HEK293 (cell line): ENCODE data around the gene XPO4.
"Not testable (repeated sequence)": the region's sequence is repeated elsewhere in the genome, so short reads cannot be mapped to it uniquely, and the experiment has no call there.

ENCODE experiments used
- CTCF ChIA-PET: fragments of 350-600 bp; formaldehyde crosslinking; extraction: SDS; loops from one replicate; lab custom pipeline; 2021; ENCODE audit warnings: antibody characterized with exemption; lab: Yijun Ruan, JAX
- POLR2A ChIA-PET: fragments of 300-600 bp; formaldehyde crosslinking; extraction: SDS; loops from one replicate; lab custom pipeline; 2020; ENCODE audit warnings: antibody characterized with exemption, inconsistent platforms; lab: Yijun Ruan, JAX
- H3K27ac ChIP-seq: fragments of 200-500 bp; sonication (Bioruptor generic); 2 replicates; pipeline ENCODE4 v1.5.1; 2014; ENCODE audit warnings: low read depth, low read length, control low read depth, inconsistent platforms; ENCODE audit errors: extremely low read depth
- H3K36me3 ChIP-seq, 2 experiments: fragments of 200-500 bp in 1 of 2; sonication (Bioruptor generic) in 1 of 2; 1 replicate in 1 of 2; 2 replicates in 1 of 2; pipeline ENCODE4 v1.5.1; 2014 to 2017; ENCODE audit warnings: inconsistent platforms in 2 of 2, low read length in 2 of 2; ENCODE audit not compliant: control insufficient read depth in 2 of 2, insufficient read depth in 1 of 2
- H3K4me1 ChIP-seq: fragments of 200-500 bp; sonication (Bioruptor generic); 2 replicates; pipeline ENCODE4 v1.5.1; 2014; ENCODE audit warnings: mild to moderate bottlenecking, low read length, inconsistent platforms; ENCODE audit not compliant: control insufficient read depth, insufficient read depth
- H3K4me3 ChIP-seq: 2 replicates; pipeline ENCODE4 v1.5.1; 2011; ENCODE audit warnings: low read depth, mild to moderate bottlenecking, control low read depth, low read length, moderate library complexity
- H3K9me3 ChIP-seq: fragments of 200-500 bp; sonication (Bioruptor generic); 2 replicates; pipeline ENCODE4 v1.5.1; 2014; ENCODE audit warnings: low read depth, low read length, inconsistent platforms; ENCODE audit not compliant: control insufficient read depth, insufficient read depth
- MYNN ChIP-seq: fragments of 450-650 bp; formaldehyde crosslinking; IDR thresholded peaks from 2 replicates; pipeline ENCODE4 v1.5.1; 2016; ENCODE audit warnings: missing biosample characterization, missing genetic modification characterization, borderline replicate concordance
- OSR2 ChIP-seq: fragments of 450-650 bp; formaldehyde crosslinking; IDR thresholded peaks from 2 replicates; pipeline ENCODE4 v1.5.1; 2016; ENCODE audit warnings: missing biosample characterization, missing genetic modification characterization
- WT1 ChIP-seq: fragments of 450-650 bp; formaldehyde crosslinking; IDR thresholded peaks from 2 replicates; pipeline ENCODE4 v1.5.1; 2016; ENCODE audit warnings: missing biosample characterization, missing genetic modification characterization
- ZBTB17 ChIP-seq: fragments of 450-650 bp; formaldehyde crosslinking; IDR thresholded peaks from 2 replicates; pipeline ENCODE4 v1.5.1; 2016; ENCODE audit warnings: missing biosample characterization, missing genetic modification characterization
- ZBTB20 ChIP-seq: fragments of 450-650 bp; formaldehyde crosslinking; IDR thresholded peaks from 2 replicates; pipeline ENCODE4 v1.5.1; 2016; ENCODE audit warnings: missing biosample characterization, missing genetic modification characterization
- ZNF10 ChIP-seq: fragments of 450-650 bp; formaldehyde crosslinking; IDR thresholded peaks from 2 replicates; pipeline ENCODE4 v1.5.1; 2017; ENCODE audit warnings: missing biosample characterization, missing genetic modification characterization
- ZNF112 ChIP-seq: fragments of 450-650 bp; formaldehyde crosslinking; IDR thresholded peaks from 2 replicates; pipeline ENCODE4 v1.5.0; 2017; ENCODE audit warnings: missing biosample characterization, missing genetic modification characterization
- ZNF121 ChIP-seq: fragments of 450-650 bp; formaldehyde crosslinking; IDR thresholded peaks from 2 replicates; pipeline ENCODE4 v1.5.1; 2016; ENCODE audit warnings: missing biosample characterization, missing genetic modification characterization
- ZNF146 ChIP-seq: fragments of 450-650 bp; formaldehyde crosslinking; IDR thresholded peaks from 2 replicates; pipeline ENCODE4 v1.5.1; 2016; ENCODE audit warnings: missing biosample characterization, missing genetic modification characterization
- ZNF24 ChIP-seq: fragments of 450-650 bp; formaldehyde crosslinking; IDR thresholded peaks from 2 replicates; pipeline ENCODE4 v1.5.1; 2016; ENCODE audit warnings: missing biosample characterization, missing genetic modification characterization
- ZNF654 ChIP-seq: fragments of 450-650 bp; formaldehyde crosslinking; IDR thresholded peaks from 2 replicates; pipeline ENCODE4 v1.5.1; 2016; ENCODE audit warnings: low read depth, missing biosample characterization, missing genetic modification characterization
- ZNF660 ChIP-seq: fragments of 450-650 bp; IDR thresholded peaks from 2 replicates; pipeline ENCODE4 v1.5.1; 2018; ENCODE audit warnings: missing biosample characterization, mild to moderate bottlenecking, missing genetic modification characterization
- TF ChIP-seq, protein P1 (sequence below): fragments of 450-650 bp; formaldehyde crosslinking; IDR thresholded peaks from 2 replicates; pipeline ENCODE4 v1.5.1; 2017; ENCODE audit warnings: missing biosample characterization, missing genetic modification characterization
- TF ChIP-seq, protein P2 (sequence below): fragments of 450-650 bp; formaldehyde crosslinking; IDR thresholded peaks from 2 replicates; pipeline ENCODE4 v1.5.1; 2016; ENCODE audit warnings: missing biosample characterization, missing genetic modification characterization

Gene XPO4

DNA sequence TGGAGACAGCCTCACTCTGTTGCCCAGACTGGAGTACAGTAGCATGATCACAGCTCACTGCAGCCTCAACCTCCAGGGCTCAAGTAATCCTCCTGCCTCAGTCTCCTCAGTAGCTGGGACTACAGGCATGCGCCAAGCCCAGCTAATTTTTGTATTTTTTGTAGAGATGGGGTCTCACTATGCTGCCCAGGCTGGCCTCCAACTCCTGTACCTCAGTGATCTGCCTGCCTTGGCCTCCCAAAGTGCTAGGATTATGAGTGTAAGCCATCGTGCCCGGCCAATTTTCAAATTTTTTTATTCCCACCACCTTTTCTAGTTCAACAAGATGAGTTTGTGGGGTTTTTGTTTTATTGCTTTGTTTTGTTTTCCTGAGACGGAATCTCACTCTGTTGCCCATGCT is 31.7 kb downstream of the XPO4 start:
- no peak overlapping the region for H3K27ac ChIP-seq
- no peak overlapping the region for H3K4me3 ChIP-seq
- CTCF ChIA-PET: no interaction called here
- H3K9me3 ChIP-seq: no peaks in the 10 kb centered on the region
- H3K36me3 ChIP-seq: no peaks in the 10 kb centered on the region
- TF ChIP-seq ZNF121 (tag by site-specific recombination) (peak; percentile 77), ZNF24 (tag by site-specific recombination) (no peak)
- POLR2A ChIA-PET: interaction anchor here (0.6 kb wide), 1 partner anchor 192 kb away, joined by 5 read pairs; no protein-coding TSS in a partner anchor
- H3K4me1 ChIP-seq: peaks cover 4% of the 10 kb centered on the region; the same call in 1 of the 2 replicates

DNA sequence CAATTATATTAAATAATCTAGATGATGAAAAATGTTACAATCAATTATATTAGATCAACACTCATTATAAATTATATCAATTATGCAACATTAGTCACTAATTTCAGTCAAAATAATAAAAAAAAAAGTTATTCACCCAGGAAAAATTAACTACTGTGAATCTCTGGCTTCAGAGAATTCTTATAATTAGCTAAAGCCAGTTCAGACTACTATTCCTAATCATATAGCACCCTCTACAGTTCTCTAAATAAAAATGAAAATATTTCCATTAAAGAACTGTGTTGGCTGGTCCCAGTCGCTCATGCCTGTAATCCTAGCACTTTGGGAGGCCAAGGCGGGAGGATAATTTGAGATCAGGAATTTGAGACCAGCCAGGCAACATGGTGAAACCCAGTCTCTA is 33.0 kb downstream of the XPO4 start:
- peaks cover 4% of the 10 kb centered on the region; the same call in 1 of the 2 replicates for H3K4me1 ChIP-seq
- TF ChIP-seq ZNF654 (tag by site-specific recombination) (peak; percentile 46), ZNF146 (no peak)
- POLR2A ChIA-PET: interaction anchor here (0.6 kb wide), 1 partner anchor 145 kb away, joined by 5 read pairs; no protein-coding TSS in a partner anchor
- no peak overlapping the region for H3K4me3 ChIP-seq
- no peak overlapping the region for H3K27ac ChIP-seq
- H3K36me3 ChIP-seq: no peaks in the 10 kb centered on the region
- CTCF ChIA-PET: interaction anchor here (0.7 to 1.8 kb wide), 5 partner anchors 22 to 589 kb away, joined by 3 to 5 read pairs (median 3); no protein-coding TSS in a partner anchor
- no peaks in the 10 kb centered on the region for H3K9me3 ChIP-seq

DNA sequence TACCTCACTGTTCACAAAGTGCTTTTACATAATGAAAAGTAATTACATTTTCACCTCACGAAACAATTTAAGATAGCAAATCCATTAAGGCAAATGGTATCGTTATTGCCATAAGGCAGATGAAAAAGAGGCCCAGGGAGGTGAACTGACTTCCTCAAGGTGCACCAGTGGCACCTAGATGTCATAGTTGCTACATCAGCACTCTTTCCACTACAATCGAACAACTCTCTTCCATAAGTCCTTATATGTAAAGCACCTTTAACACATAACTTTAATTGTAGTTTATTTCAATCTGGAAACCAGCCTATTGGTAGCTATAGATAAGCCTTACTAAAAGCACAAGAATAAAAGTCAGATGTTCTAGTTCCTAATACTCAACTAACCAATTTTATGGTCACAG is 35.1 kb downstream of the XPO4 start:
- CTCF ChIA-PET: interaction anchor here (0.7 to 1.9 kb wide), 5 partner anchors 18 to 375 kb away, joined by 3 to 5 read pairs (median 4); no protein-coding TSS in a partner anchor
- no peaks in the 10 kb centered on the region for H3K4me1 ChIP-seq
- POLR2A ChIA-PET: no interaction called here
- no peak overlapping the region for H3K27ac ChIP-seq
- H3K36me3 ChIP-seq: peaks cover under 1 to 5% of the 10 kb centered on the region in 2 experiments; a peak in 2 of 3 replicates
- H3K9me3 ChIP-seq: no peaks in the 10 kb centered on the region
- no peak overlapping the region for H3K4me3 ChIP-seq
- no peak for TF ChIP-seq ZBTB20 (tag by site-specific recombination)
- TF ChIP-seq ZBTB17: peak; percentile 69; the same call in 1 of the 2 replicates
- peak; percentile 81 for TF ChIP-seq OSR2 (tag by site-specific recombination)
- TF ChIP-seq ZNF660 (tag by site-specific recombination): no peak
- TF ChIP-seq ZNF112: no peak
- TF ChIP-seq, protein P1, sequence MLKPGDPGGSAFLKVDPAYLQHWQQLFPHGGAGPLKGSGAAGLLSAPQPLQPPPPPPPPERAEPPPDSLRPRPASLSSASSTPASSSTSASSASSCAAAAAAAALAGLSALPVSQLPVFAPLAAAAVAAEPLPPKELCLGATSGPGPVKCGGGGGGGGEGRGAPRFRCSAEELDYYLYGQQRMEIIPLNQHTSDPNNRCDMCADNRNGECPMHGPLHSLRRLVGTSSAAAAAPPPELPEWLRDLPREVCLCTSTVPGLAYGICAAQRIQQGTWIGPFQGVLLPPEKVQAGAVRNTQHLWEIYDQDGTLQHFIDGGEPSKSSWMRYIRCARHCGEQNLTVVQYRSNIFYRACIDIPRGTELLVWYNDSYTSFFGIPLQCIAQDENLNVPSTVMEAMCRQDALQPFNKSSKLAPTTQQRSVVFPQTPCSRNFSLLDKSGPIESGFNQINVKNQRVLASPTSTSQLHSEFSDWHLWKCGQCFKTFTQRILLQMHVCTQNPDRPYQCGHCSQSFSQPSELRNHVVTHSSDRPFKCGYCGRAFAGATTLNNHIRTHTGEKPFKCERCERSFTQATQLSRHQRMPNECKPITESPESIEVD (tag by site-specific recombination): peak; percentile 80; the same call in 1 of the 2 replicates
- TF ChIP-seq, protein P2, sequence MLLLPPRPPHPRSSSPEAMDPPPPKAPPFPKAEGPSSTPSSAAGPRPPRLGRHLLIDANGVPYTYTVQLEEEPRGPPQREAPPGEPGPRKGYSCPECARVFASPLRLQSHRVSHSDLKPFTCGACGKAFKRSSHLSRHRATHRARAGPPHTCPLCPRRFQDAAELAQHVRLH (tag by site-specific recombination): no peak
- TF ChIP-seq WT1 (tag by site-specific recombination): 0 out of 2 replicates have a peak, but pooled peaks have one; percentile 14
- TF ChIP-seq ZNF10 (tag by site-specific recombination): no peak
- TF ChIP-seq MYNN: no peak

DNA sequence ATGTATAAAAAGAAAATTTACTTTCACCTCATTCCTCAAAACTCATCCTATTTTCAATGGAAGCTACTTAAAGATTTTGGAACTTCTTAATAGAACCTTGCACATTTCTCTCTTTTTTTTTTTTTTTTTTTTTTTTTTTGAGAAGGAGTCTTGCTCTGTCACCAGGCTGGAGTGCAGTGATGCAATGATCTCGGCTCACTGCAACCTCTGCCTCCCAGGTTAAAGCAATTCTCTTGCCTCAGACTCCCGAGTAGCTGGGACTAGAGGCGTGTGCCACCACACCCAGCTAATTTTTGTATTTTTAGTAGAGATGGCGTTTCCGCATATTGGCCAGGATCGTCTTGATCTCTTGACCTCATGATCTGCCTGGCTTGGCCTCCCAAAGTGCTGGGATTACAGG is 40.9 kb downstream of the XPO4 start:
- H3K9me3 ChIP-seq, CTCF ChIA-PET, H3K27ac ChIP-seq, H3K4me3 ChIP-seq, H3K4me1 ChIP-seq: not testable (repeated sequence)
- POLR2A ChIA-PET: interaction anchor here (1.1 kb wide), 1 partner anchor 9 kb away, joined by 3 read pairs; no protein-coding TSS in a partner anchor
- H3K36me3 ChIP-seq: peaks cover 11 to 21% of the 10 kb centered on the region in 2 experiments; a peak in 2 of 3 replicates
